Measurements from ENCODE around the gene POLD1.
"Not testable (repeated sequence)": the region's sequence is repeated elsewhere in the genome, so short reads cannot be mapped to it uniquely, and the experiment has no call there.

POLD1 gene

GRCh38 chr19:50349277-50350057, 34.7 kb upstream of the POLD1 start:
- Histone ChIP-seq H3K79me2 (ENCODE audit: insufficient read depth, low read length) (no peaks in the 10 kb centered on the region), H3K9me2 (ENCODE audit: low read depth, low read length) (no peaks in the 10 kb centered on the region), H4K20me1 (ENCODE audit: insufficient read depth, low read length) (no peaks in the 10 kb centered on the region), H3F3A (ENCODE audit: insufficient read depth, low read length) (no peaks in the 10 kb centered on the region), H3K4me1 (ENCODE audit: insufficient read depth, low read length, severe bottlenecking) (peaks cover 57% of the 10 kb centered on the region), H3K4me3 (ENCODE audit: low read depth, low read length, poor library complexity, severe bottlenecking) (peak overlapping the region; percentile 60), H3K4me2 (ENCODE audit: low read length) (peak overlapping the region; percentile 82), H2AFZ (ENCODE audit: low read length) (no peak overlapping the region), H3K9ac (ENCODE audit: low read length) (peak overlapping the region; percentile 72), H3K27ac (ENCODE audit: low read depth, low read length, poor library complexity, severe bottlenecking) (peak overlapping the region; percentile 91), H3K27me3 (ENCODE audit: insufficient read depth, low read length) (no peaks in the 10 kb centered on the region), H3K36me3 (ENCODE audit: insufficient read depth, low read length) (no peaks in the 10 kb centered on the region), H3K9me3 (ENCODE audit: low read length) (no peaks in the 10 kb centered on the region)
- TF ChIP-seq CTCF (IDR thresholded peaks at IDR 0.05; ENCODE audit: low read length) = peak; percentile 66
- no peak for TF ChIP-seq EZH2 (IDR thresholded peaks at IDR 0.05; ENCODE audit: borderline replicate concordance, low read length)

GRCh38 chr19:50352242-50352641, 31.9 kb upstream of the POLD1 start:
- Histone ChIP-seq H3K9ac (ENCODE audit: low read length) (no peak overlapping the region), H4K20me1 (ENCODE audit: insufficient read depth, low read length) (no peaks in the 10 kb centered on the region), H3K27ac (ENCODE audit: low read depth, low read length, poor library complexity, severe bottlenecking) (no peak overlapping the region), H3K9me2 (ENCODE audit: low read depth, low read length) (no peaks in the 10 kb centered on the region), H2AFZ (ENCODE audit: low read length) (no peak overlapping the region), H3K4me3 (ENCODE audit: low read depth, low read length, poor library complexity, severe bottlenecking) (no peak overlapping the region), H3K4me1 (ENCODE audit: insufficient read depth, low read length, severe bottlenecking) (peaks cover 31% of the 10 kb centered on the region), H3K79me2 (ENCODE audit: insufficient read depth, low read length) (no peaks in the 10 kb centered on the region), H3K4me2 (ENCODE audit: low read length) (no peak overlapping the region), H3K9me3 (ENCODE audit: low read length) (no peaks in the 10 kb centered on the region), H3K36me3 (ENCODE audit: insufficient read depth, low read length) (no peaks in the 10 kb centered on the region), H3K27me3 (ENCODE audit: insufficient read depth, low read length) (no peaks in the 10 kb centered on the region), H3F3A (ENCODE audit: insufficient read depth, low read length) (no peaks in the 10 kb centered on the region)
- TF ChIP-seq EZH2 (IDR thresholded peaks at IDR 0.05; ENCODE audit: borderline replicate concordance, low read length) (no peak), CTCF (IDR thresholded peaks at IDR 0.05; ENCODE audit: low read length) (no peak)

- not testable (repeated sequence) for H3K27me3 ChIP-seq (ENCODE audit: insufficient read depth, low read length)
Measured at GRCh38 chr19:50353487-50353880, 30.7 kb upstream of the POLD1 start.

GRCh38 chr19:50356691-50357177, 27.4 kb upstream of the POLD1 start:
- no peak overlapping the region for H2AFZ ChIP-seq (ENCODE audit: low read length)
- H3K27ac ChIP-seq (ENCODE audit: low read depth, low read length, poor library complexity, severe bottlenecking) = no peak overlapping the region
- peaks cover 21% of the 10 kb centered on the region for H3K4me1 ChIP-seq (ENCODE audit: insufficient read depth, low read length, severe bottlenecking)

More at GRCh38 chr19:50353487-50353880, 30.7 kb upstream of the POLD1 start:
- not testable (repeated sequence) for H3K9me2 ChIP-seq (ENCODE audit: low read depth, low read length); H3K4me2 ChIP-seq (ENCODE audit: low read length); H3K9ac ChIP-seq (ENCODE audit: low read length); H3K79me2 ChIP-seq (ENCODE audit: insufficient read depth, low read length); H2AFZ ChIP-seq (ENCODE audit: low read length); H3K4me3 ChIP-seq (ENCODE audit: low read depth, low read length, poor library complexity, severe bottlenecking); H3K9me3 ChIP-seq (ENCODE audit: low read length); H3K27ac ChIP-seq (ENCODE audit: low read depth, low read length, poor library complexity, severe bottlenecking); H4K20me1 ChIP-seq (ENCODE audit: insufficient read depth, low read length); H3F3A ChIP-seq (ENCODE audit: insufficient read depth, low read length); H3K36me3 ChIP-seq (ENCODE audit: insufficient read depth, low read length)
- H3K4me1 ChIP-seq (ENCODE audit: insufficient read depth, low read length, severe bottlenecking) = peaks cover 24% of the 10 kb centered on the region

More at GRCh38 chr19:50356691-50357177, 27.4 kb upstream of the POLD1 start:
- no peaks in the 10 kb centered on the region for H3K79me2 ChIP-seq (ENCODE audit: insufficient read depth, low read length)
- H3K9me3 ChIP-seq (ENCODE audit: low read length) = no peaks in the 10 kb centered on the region
- H3K4me2 ChIP-seq (ENCODE audit: low read length) = peak overlapping the region; percentile 88
- no peaks in the 10 kb centered on the region for H3K27me3 ChIP-seq (ENCODE audit: insufficient read depth, low read length)
- no peak overlapping the region for H3K9ac ChIP-seq (ENCODE audit: low read length)
- TF ChIP-seq CTCF (IDR thresholded peaks at IDR 0.05; ENCODE audit: low read length) (no peak), EZH2 (IDR thresholded peaks at IDR 0.05; ENCODE audit: borderline replicate concordance, low read length) (no peak)
- H3K4me3 ChIP-seq (ENCODE audit: low read depth, low read length, poor library complexity, severe bottlenecking) = peak overlapping the region; percentile 64
- no peaks in the 10 kb centered on the region for H4K20me1 ChIP-seq (ENCODE audit: insufficient read depth, low read length)
- H3K36me3 ChIP-seq (ENCODE audit: insufficient read depth, low read length) = no peaks in the 10 kb centered on the region
- no peaks in the 10 kb centered on the region for H3K9me2 ChIP-seq (ENCODE audit: low read depth, low read length)
- H3F3A ChIP-seq (ENCODE audit: insufficient read depth, low read length) = no peaks in the 10 kb centered on the region
